NCI-H524 (cell line): Measurements from ENCODE around the gene SUPT6H.

Source experiments
- DNase-seq, 2 experiments: peaks; one replicate each; lab custom pipeline; 2025; lab: John Stamatoyannopoulos, UW

Gene SUPT6H

GRCh38 chr17:28702026-28702751 is 40.2 kb downstream of the SUPT6H start:
- DNase-seq: no peak

- no peak for DNase-seq
Observed at GRCh38 chr17:28702752-28703150, 40.7 kb downstream of the SUPT6H start.

GRCh38 chr17:28703552-28704218 is 41.7 kb downstream of the SUPT6H start:
- no peak for DNase-seq

GRCh38 chr17:28704219-28704858 is 42.3 kb downstream of the SUPT6H start:
- DNase-seq: no peak

GRCh38 chr17:28705074-28705659 is 43.2 kb downstream of the SUPT6H start:
- DNase-seq: no peak

- no peak for DNase-seq
Observed at GRCh38 chr17:28705728-28706334, 43.8 kb downstream of the SUPT6H start.

GRCh38 chr17:28706471-28707338 is 44.7 kb downstream of the SUPT6H start:
- no peak for DNase-seq

GRCh38 chr17:28707339-28707720 is 45.3 kb downstream of the SUPT6H start:
- no peak for DNase-seq

- peak; percentile 97 to 98 for DNase-seq
Observed at GRCh38 chr17:28710861-28711722, 49.1 kb downstream of the SUPT6H start.

- DNase-seq: no peak
Observed at GRCh38 chr17:28711723-28712031, 49.7 kb downstream of the SUPT6H start, which contains the start of gene PROCA1. TSS of gene PROCA1 (minus strand) at chr17:28711888. CDS start at chr17:28711660, 228 bp downstream.

- DNase-seq: no peak
Observed at GRCh38 chr17:28712032-28712704, 50.2 kb downstream of the SUPT6H start.

GRCh38 chr17:28712705-28713415 is 50.9 kb downstream of the SUPT6H start:
- DNase-seq: no peak

- DNase-seq: no peak
Observed at GRCh38 chr17:28714281-28714680, 52.3 kb downstream of the SUPT6H start.

- DNase-seq: no peak
Observed at GRCh38 chr17:28715217-28715616, 53.2 kb downstream of the SUPT6H start.

- no peak for DNase-seq
Observed at GRCh38 chr17:28716740-28717577, 55.0 kb downstream of the SUPT6H start.

- DNase-seq: peak; percentile 80 to 89
Observed at GRCh38 chr17:28717578-28718332, 55.8 kb downstream of the SUPT6H start, which contains the start of gene RAB34. TSS of gene RAB34 (minus strand) at chr17:28717868. CDS start at chr17:28717266, 602 bp downstream.

GRCh38 chr17:28718333-28719020 is 56.5 kb downstream of the SUPT6H start:
- DNase-seq: peak in 1 of 2 experiments; percentile 80
